Subcutaneous adipose tissue (tissue), 4 donors: ENCODE data around the gene BIN2. TPM values are rescaled to one million over a fixed set of nuclear protein-coding genes. Genes with fewer than 3 reads are reported as not detected.

Experiments
- total RNA-seq, 4 donors: library from RNA; depleted of rRNA; stranded (reverse); fragments of >200 nt; gene quantifications; one replicate each; pipeline ENCODE4 v1.1.0, GENCODE V29; 2016
- TF ChIP-seq, protein P1 (sequence below): fragments of 450-650 bp; IDR thresholded peaks from one replicate; pipeline ENCODE4 v1.5.1; 2016; ENCODE audit warnings: low read depth, mild to moderate bottlenecking, control low read depth, antibody characterized with exemption, moderate library complexity

Gene BIN2
- total RNA-seq, 4 donors from 2014 or later: 2.3 to 26.2 (median 8.9) TPM

GRCh38 chr12:51253276-51253675 lies 70.7 kb downstream of the BIN2 start:
- TF ChIP-seq, protein P1, sequence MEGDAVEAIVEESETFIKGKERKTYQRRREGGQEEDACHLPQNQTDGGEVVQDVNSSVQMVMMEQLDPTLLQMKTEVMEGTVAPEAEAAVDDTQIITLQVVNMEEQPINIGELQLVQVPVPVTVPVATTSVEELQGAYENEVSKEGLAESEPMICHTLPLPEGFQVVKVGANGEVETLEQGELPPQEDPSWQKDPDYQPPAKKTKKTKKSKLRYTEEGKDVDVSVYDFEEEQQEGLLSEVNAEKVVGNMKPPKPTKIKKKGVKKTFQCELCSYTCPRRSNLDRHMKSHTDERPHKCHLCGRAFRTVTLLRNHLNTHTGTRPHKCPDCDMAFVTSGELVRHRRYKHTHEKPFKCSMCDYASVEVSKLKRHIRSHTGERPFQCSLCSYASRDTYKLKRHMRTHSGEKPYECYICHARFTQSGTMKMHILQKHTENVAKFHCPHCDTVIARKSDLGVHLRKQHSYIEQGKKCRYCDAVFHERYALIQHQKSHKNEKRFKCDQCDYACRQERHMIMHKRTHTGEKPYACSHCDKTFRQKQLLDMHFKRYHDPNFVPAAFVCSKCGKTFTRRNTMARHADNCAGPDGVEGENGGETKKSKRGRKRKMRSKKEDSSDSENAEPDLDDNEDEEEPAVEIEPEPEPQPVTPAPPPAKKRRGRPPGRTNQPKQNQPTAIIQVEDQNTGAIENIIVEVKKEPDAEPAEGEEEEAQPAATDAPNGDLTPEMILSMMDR: no peak

DNA sequence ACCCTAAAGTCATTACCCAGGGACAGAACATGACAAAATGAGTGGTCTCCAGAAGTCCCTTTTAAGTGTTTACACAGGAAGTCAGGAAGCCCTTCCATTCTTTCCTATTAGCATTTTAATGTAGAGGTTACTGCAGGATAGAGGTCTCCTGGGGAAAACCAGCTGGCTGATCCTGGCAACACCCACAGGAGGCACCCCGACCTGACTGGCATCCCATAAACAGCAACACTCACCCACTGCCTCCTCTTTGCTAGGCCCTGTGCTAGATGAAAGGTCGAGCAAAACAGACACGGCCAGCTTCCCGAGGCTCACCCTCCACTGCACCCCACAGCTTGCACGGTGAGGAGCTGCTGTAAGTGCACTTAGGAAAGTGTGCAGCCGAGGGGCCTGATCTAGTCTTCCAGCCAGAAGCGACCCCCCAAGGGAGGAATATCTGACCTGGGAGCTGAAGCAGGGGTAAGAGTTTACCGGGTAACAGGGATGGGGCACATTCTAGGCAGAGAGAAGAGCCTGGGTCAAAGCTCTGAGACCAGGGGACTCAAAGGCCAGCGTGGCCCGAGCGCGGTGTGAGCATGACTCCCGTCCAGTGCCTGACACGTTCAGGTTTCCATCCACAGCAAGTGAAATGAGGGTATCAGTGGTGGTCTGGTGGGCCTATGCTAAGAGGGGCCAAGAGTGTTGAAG lies 76.3 kb downstream of the BIN2 start:
- TF ChIP-seq, protein P1: no peak

GRCh38 chr12:51246254-51246853 lies 77.6 kb downstream of the BIN2 start:
- TF ChIP-seq, protein P1: no peak

DNA sequence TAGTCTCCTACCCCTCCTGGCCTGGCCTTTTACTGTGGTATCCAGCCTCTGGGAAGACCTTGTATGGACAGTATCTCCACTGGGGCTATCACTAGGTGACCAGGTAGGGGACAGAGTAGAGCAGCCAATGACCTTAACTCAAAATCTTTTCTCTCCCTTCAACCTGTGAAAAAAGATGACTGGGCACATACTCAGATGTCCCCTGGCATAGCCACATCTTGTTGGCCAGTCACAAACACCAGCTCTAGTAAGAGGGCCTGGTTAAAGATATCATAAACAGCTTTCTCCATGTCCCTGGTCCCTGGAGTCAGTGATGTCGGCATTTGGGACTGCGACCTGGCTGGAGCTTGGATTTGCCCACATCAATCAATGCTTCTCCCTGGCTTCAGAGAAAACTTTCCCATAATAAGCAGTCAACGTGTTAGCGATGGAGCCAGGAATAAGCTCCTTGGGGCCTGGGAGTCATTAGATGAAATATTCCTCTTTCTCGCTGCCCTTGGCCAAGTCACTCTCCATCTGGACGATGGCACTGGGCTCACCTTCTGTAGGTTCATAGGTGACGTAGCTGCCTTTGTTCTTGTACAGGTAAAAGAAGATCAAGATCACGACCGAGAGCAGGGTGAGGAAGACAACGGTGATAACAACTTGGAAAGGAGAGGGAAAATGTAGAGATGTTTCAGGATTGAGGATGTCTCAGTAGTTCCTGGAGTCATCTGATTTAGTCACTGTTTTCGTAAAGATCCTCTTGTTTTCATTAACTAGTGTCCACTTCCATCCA lies 78.3 kb downstream of the BIN2 start:
- TF ChIP-seq, protein P1: no peak

DNA sequence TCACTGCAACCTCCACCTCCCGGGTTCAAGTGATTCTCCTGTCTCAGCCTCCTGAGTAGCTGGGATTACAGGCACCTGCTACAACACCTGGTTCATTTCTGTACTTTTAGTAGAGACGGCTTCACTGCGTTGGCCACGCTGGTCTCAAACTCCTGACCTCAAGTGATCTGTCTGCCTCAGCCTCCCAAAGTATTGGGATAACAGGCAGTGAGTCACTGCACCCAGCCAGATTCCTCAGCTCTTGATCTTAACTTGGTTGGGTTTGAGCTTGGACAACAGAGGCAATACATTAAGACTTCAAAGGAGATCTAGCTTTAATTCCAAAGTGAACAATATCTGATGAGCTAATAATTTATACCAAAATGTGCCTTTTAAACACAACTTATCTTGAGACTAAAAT lies 79.7 kb downstream of the BIN2 start:
- TF ChIP-seq, protein P1: no peak

GRCh38 chr12:51242876-51243275 lies 81.1 kb downstream of the BIN2 start:
- TF ChIP-seq, protein P1: no peak

GRCh38 chr12:51242120-51242519 lies 81.9 kb downstream of the BIN2 start:
- TF ChIP-seq, protein P1: no peak
